T-helper 2 cell treated with Interferon-gamma antibody and Interleukin-4, amounts not matched to agents 5 μg/mL and 100 μg/mL, for 36 hours (primary cell): ENCODE measurements around the gene HSFY1.
"Not testable (repeated sequence)": the region's sequence is repeated elsewhere in the genome, so short reads cannot be mapped to it uniquely, and the experiment has no call there.

Experiments used
- DNase-seq: peaks from one replicate; pipeline ENCODE4 v3.0.0; 2021; ENCODE audit warnings: low spot score
- H3K27ac Mint-ChIP-seq: one replicate; pipeline ENCODE4 v1.8.0; 2021; ENCODE audit warnings: mild to moderate bottlenecking, mixed read lengths
- H3K27me3 Mint-ChIP-seq: one replicate; pipeline ENCODE4 v1.8.0; 2021; ENCODE audit warnings: low read depth, mixed read lengths
- H3K36me3 Mint-ChIP-seq: one replicate; pipeline ENCODE4 v1.8.0; 2021; ENCODE audit warnings: low read depth, mixed read lengths
- H3K4me1 Mint-ChIP-seq: one replicate; pipeline ENCODE4 v1.8.0; 2021; ENCODE audit warnings: low read depth, mixed read lengths
- H3K4me3 Mint-ChIP-seq: one replicate; pipeline ENCODE4 v1.8.0; 2022; ENCODE audit warnings: mild to moderate bottlenecking, moderate library complexity, mixed read lengths
- H3K9me3 Mint-ChIP-seq: one replicate; pipeline ENCODE4 v1.8.0; 2021; ENCODE audit warnings: mixed read lengths

HSFY1 gene

GRCh38 chrY:18546420-18546819, at the start of gene HSFY1:
Gene HSFY1 (plus strand): TSS chrY:18546720. CDS start chrY:18546788, 68 bp downstream.
- H3K4me3 Mint-ChIP-seq, H3K27ac Mint-ChIP-seq, H3K9me3 Mint-ChIP-seq, H3K36me3 Mint-ChIP-seq, H3K4me1 Mint-ChIP-seq, H3K27me3 Mint-ChIP-seq, DNase-seq: not testable (repeated sequence)

- not testable (repeated sequence) for H3K36me3 Mint-ChIP-seq, H3K9me3 Mint-ChIP-seq, H3K4me3 Mint-ChIP-seq, H3K4me1 Mint-ChIP-seq, DNase-seq, H3K27ac Mint-ChIP-seq, H3K27me3 Mint-ChIP-seq
Measured at GRCh38 chrY:18504266-18504665, 42.3 kb upstream of the HSFY1 start.

- not testable (repeated sequence) for H3K27ac Mint-ChIP-seq, H3K9me3 Mint-ChIP-seq, H3K27me3 Mint-ChIP-seq, DNase-seq, H3K36me3 Mint-ChIP-seq, H3K4me1 Mint-ChIP-seq, H3K4me3 Mint-ChIP-seq
Measured at GRCh38 chrY:18530995-18531655, 15.4 kb upstream of the HSFY1 start.

- H3K4me3 Mint-ChIP-seq, DNase-seq, H3K36me3 Mint-ChIP-seq, H3K27me3 Mint-ChIP-seq, H3K27ac Mint-ChIP-seq, H3K4me1 Mint-ChIP-seq, H3K9me3 Mint-ChIP-seq: not testable (repeated sequence)
Measured at GRCh38 chrY:18538952-18539351, 7.6 kb upstream of the HSFY1 start.

DNA sequence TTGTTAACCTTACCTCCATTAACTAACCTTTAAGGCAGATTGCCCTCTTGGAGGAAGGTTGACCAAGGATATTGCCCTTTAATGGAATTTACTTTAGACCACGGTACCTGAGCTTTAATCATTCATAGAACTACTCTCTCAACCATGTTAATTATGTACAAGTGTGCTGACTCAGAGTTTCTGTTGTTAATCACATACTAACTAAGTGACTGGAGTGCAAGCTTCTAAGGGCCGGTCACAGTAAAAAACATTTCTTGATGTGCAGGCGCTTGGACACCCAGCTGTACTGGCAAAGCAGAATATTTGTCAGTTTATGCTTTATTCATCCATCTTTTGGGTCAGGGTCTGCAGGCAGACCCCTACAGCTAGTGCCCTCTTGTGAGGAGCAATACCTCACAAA, 6.6 kb downstream of the HSFY1 start:
- not testable (repeated sequence) for H3K27me3 Mint-ChIP-seq, H3K4me3 Mint-ChIP-seq, H3K36me3 Mint-ChIP-seq, H3K9me3 Mint-ChIP-seq, DNase-seq, H3K4me1 Mint-ChIP-seq, H3K27ac Mint-ChIP-seq

DNA sequence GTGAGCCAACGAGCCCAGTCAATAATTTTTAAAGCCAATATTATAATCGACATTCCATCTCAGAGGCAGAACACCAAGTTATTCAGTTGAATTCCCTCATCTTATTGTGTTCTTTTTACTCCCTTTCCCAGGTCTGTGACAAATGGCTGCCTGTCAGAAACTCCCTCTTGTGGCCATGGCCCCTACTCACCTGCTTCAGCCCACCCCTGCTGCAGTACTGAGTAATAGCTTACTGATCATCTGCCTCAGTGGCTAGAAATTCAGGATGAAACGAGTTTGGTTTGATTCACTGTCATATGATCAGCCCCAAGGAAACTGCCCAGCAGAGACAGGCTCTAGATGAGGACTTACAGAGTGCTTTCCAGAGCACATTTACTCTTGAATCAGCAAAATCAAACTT, 19.4 kb downstream of the HSFY1 start:
- H3K9me3 Mint-ChIP-seq, H3K4me3 Mint-ChIP-seq, DNase-seq, H3K27me3 Mint-ChIP-seq, H3K36me3 Mint-ChIP-seq, H3K27ac Mint-ChIP-seq, H3K4me1 Mint-ChIP-seq: not testable (repeated sequence)
